ENCODE data around the gene MTA2.

Gene MTA2

GRCh38 chr11:62548545-62549335, 52.9 kb downstream of the MTA2 start:
- in situ Hi-C loops (cut with MboI; ENCODE audit: low sequenced_read_pairs), result no loop called here

GRCh38 chr11:62547691-62548281, 53.9 kb downstream of the MTA2 start:
- in situ Hi-C loops (cut with MboI; ENCODE audit: low sequenced_read_pairs), result no loop called here

GRCh38 chr11:62546929-62547625, 54.6 kb downstream of the MTA2 start:
- in situ Hi-C loops (cut with MboI; ENCODE audit: low sequenced_read_pairs), result no loop called here

GRCh38 chr11:62546244-62546928, 55.3 kb downstream of the MTA2 start, which contains the start of gene AHNAK:
Gene AHNAK, minus strand, starts transcription at chr11:62546806. Its CDS starts 10,708 bp downstream, at chr11:62536098.
- in situ Hi-C loops (cut with MboI; ENCODE audit: low sequenced_read_pairs), result no loop called here

- in situ Hi-C loops (cut with MboI; ENCODE audit: low sequenced_read_pairs), result no loop called here
Measured at GRCh38 chr11:62545437-62546243, 56.0 kb downstream of the MTA2 start.

- in situ Hi-C loops (cut with MboI; ENCODE audit: low sequenced_read_pairs), result no loop called here
Measured at GRCh38 chr11:62544581-62545436, 56.9 kb downstream of the MTA2 start.

- in situ Hi-C loops (cut with MboI; ENCODE audit: low sequenced_read_pairs), result no loop called here
Measured at GRCh38 chr11:62543680-62544444, 57.8 kb downstream of the MTA2 start.

All from HL-60/S4 (cell line).